ENCODE results near the gene FGF4. TPM values are rescaled to one million over a fixed set of nuclear protein-coding genes. Genes with fewer than 3 reads are reported as not detected.

FGF4 gene
- total and polyA plus RNA-seq, 10 of the 15 experiments (the other 5 are each of a cell fraction or from before 2014, with no cell fraction given) = not detected

DNA sequence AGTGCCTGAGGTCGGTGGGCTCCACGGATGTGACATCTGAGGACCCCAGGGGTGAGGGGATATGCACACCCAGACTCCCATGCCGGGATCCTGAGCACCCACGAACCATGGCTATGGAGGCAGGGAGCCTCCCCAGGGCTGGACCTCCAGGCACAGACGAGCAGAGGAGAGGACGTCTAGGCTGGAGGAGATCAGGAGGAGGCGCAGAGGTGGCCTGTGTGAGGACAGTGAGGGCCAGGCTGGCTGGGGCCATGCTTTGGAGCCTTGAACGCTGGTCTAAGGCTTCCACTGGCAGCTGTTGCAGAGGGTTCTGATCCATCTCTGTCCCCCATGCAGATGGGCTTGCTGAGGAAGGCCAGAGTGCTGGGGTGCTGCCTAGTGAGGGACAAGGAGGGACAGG, 29.0 kb downstream of the FGF4 start (continued):
- TF ChIP-seq ZBTB4 (CRISPR knock-in tag; IDR thresholded peaks at IDR 0.05) (no peak), FOXM1 (IDR thresholded peaks at IDR 0.05; ENCODE audit: low read depth, low read length) (no peak), BHLHE40 (IDR thresholded peaks at IDR 0.05; ENCODE audit: borderline replicate concordance in 1 of 2, low read depth in 2 of 2, low read length in 1 of 2) (no peak), MLLT1 (IDR thresholded peaks at IDR 0.05) (no peak), SKIL (IDR thresholded peaks at IDR 0.05; ENCODE audit: low read depth, poor library complexity, severe bottlenecking) (no peak), POU2F2 (IDR thresholded peaks at IDR 0.05; ENCODE audit: borderline replicate concordance, low read depth, low read length) (no peak)

All from GM12878 (cell line).